EL (cell line): Measurements from ENCODE around the gene ARR3.
A peak's percentile ranks its signal among the peaks of the same experiment; 100 is the strongest.
"Not testable (repeated sequence)": the region's sequence is repeated elsewhere in the genome, so short reads cannot be mapped to it uniquely, and the experiment has no call there.

Experiments
- DNase-seq: peaks from one replicate; pipeline ENCODE4 v3.0.0-alpha.2; 2016

ARR3 gene

GRCh38 chrX:70268034-70268433, at the start of gene ARR3:
Gene ARR3, plus strand, starts transcription at chrX:70268334. Its CDS starts 1,052 bp downstream, at chrX:70269386.
- DNase-seq = no peak

- DNase-seq = no peak
These were observed 48.0 kb upstream of the ARR3 start for GRCh38 chrX:70219938-70220764.

GRCh38 chrX:70226048-70226447, 42.1 kb upstream of the ARR3 start:
- no peak for DNase-seq

GRCh38 chrX:70226687-70227086, 41.4 kb upstream of the ARR3 start:
- DNase-seq = no peak

- DNase-seq = no peak
These were observed 36.5 kb upstream of the ARR3 start for GRCh38 chrX:70231666-70232065.

- no peak for DNase-seq
These were observed 33.8 kb upstream of the ARR3 start, which contains the start of gene AWAT1 for GRCh38 chrX:70234355-70234754. Gene AWAT1, plus strand, starts transcription at chrX:70234655. Its CDS starts 41 bp downstream, at chrX:70234696.

- no peak for DNase-seq
These were observed 27.4 kb upstream of the ARR3 start for GRCh38 chrX:70240751-70241150.

- DNase-seq = no peak
These were observed 26.6 kb upstream of the ARR3 start for GRCh38 chrX:70241501-70241900.

GRCh38 chrX:70243601-70244000, 24.5 kb upstream of the ARR3 start:
- peak; percentile 19 for DNase-seq

- no peak for DNase-seq
These were observed 23.3 kb upstream of the ARR3 start for GRCh38 chrX:70244881-70245280.

GRCh38 chrX:70247252-70247651, 20.9 kb upstream of the ARR3 start:
- no peak for DNase-seq

GRCh38 chrX:70252491-70252890, 15.6 kb upstream of the ARR3 start:
- DNase-seq = no peak

- DNase-seq = peak; percentile 5
These were observed 14.6 kb upstream of the ARR3 start for GRCh38 chrX:70253377-70254062.

GRCh38 chrX:70254063-70254400, 14.1 kb upstream of the ARR3 start:
- peak; percentile 5 for DNase-seq

- no peak for DNase-seq
These were observed 13.2 kb upstream of the ARR3 start for GRCh38 chrX:70254909-70255308.

- DNase-seq = no peak
These were observed 12.7 kb upstream of the ARR3 start for GRCh38 chrX:70255452-70255851.

GRCh38 chrX:70257423-70258288, 10.5 kb upstream of the ARR3 start:
- no peak for DNase-seq

- no peak for DNase-seq
These were observed 8.0 kb upstream of the ARR3 start, which contains the start of gene P2RY4 for GRCh38 chrX:70260104-70260503. Gene P2RY4, minus strand, starts transcription at chrX:70260204. Its CDS starts 580 bp downstream, at chrX:70259624.

- peak; percentile 36 for DNase-seq
These were observed 5.1 kb upstream of the ARR3 start for GRCh38 chrX:70262952-70263567.

- no peak for DNase-seq
These were observed 3.4 kb upstream of the ARR3 start for GRCh38 chrX:70264784-70265183.

- DNase-seq = not testable (repeated sequence)
These were observed 5.9 kb downstream of the ARR3 start for GRCh38 chrX:70274029-70274428.

- no peak for DNase-seq
These were observed 10.9 kb downstream of the ARR3 start for GRCh38 chrX:70279081-70279480.

GRCh38 chrX:70280573-70280972, 12.4 kb downstream of the ARR3 start:
- DNase-seq = no peak
